DMS53 (cell line): Measurements from ENCODE around the gene YLPM1.

Experiments
- DNase-seq: peaks from one replicate; lab custom pipeline; 2025; lab: John Stamatoyannopoulos, UW

YLPM1 gene

GRCh38 chr14:74843653-74844052, 80.5 kb downstream of the YLPM1 start:
- no peak for DNase-seq

DNA sequence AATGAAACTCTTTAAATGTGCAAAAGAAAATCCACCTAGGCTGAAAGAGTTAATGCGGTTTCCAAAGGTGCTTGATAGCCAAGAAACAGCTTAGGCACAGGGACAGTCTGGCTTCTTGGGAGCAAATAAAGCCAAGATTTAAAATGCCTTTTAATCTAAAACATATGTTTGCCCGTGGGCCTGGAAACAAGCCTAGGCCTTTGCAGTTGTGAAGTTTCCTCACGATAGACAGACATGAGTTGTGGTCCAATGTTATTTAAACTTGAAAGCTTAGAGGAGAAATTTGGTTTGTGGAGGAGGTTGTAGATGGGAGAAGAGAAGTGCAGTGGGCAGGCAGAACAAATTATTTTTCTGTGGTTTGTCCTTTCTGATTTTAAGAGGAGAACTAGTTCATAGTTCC, 83.1 kb downstream of the YLPM1 start:
- no peak for DNase-seq

DNA sequence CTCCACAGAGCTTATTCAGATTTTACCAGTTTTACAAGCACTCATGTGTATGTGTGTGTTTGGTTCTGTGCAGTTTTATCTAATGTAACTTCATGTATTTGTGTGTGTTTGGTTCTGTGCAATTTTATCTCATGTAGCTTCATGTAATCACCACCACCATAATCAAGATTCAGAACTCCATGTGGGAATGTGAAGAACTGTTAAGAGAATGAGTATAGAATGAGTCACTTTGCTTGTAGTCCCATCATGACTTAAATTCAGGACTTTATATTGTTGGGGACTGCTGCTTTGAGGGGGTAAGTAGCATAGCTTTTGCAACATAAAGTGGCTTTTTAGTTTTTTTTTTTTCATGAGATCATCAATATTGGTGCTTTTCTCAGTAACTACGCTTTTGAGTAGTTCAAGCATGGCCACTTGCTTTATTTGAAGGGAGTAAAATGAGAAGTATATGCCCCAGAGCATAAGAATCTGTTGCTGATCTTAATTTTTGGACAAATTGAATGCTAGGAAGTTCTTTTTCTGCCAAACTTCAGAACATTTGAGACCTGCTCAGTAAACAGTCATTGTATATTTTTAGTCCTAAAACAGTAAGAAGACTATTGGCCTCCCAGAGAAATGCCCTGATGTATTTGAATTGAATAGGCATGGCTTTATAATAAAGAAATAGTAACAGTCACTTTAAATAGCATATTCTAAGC, 84.0 kb downstream of the YLPM1 start:
- no peak for DNase-seq

DNA sequence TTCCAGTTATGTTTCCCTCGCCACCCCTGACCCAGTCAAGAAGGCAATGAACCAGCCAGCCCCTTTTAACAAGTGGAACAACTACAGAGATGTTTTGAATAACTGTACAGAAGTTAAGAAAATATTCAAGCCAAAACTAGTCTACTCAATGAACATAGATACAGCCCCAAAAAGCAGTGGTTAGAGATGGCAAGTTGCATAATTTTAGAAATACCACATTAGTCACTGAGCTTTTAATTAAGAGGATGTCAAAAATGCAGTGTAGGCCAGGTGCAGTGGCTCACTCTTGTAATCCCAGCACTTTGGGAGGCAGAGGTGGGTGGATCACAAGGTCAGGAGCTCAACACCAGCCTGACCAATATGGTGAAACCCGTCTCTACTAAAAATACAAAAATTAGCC, 85.7 kb downstream of the YLPM1 start:
- DNase-seq = no peak

DNA sequence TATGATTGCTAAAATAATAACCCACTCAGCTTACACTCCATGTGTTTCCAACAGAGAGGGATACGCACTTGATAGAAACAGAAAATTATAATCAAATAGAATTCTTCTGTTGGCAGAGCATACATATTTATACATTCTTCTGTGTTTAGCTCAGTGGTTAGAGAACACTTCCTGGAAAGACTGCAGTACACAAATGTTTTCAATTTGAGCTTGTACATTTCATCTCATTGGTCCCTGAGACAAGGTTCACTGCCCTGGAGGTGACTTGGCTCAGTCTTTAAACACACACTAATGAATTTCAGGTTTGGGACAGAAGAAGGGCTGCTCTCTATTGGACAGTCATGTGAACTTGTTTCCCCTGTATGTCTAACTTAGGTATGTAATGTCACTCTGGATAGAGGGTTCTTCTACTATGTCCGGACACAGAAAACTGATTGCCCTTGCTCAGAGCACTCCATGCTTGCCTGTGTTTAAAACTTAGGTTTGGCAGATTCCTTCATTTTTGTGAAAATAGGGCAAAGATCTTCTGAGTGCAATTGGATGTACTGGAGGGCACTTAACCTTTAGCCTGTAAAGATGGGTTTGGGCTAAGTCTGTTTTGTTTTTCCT, 89.9 kb downstream of the YLPM1 start:
- DNase-seq = no peak

DNA sequence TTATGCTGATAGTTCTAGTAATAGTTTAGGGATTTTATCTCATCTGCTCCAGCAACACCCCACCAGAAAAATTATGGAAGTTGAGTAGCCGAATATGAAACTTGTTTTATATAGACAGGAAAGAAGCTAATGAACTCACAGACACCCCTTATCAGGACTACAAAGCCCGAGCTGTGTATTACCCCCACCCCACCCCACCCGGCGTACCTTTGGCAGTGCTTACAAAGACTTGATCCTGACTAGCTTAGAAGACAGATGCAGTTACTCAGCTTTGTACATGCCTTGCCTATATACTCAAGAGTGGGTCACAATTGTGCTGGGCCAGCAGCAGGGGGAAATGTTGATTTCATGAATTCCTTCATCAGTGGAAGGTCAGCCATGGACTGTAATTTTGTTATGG, 90.5 kb downstream of the YLPM1 start:
- DNase-seq = no peak

GRCh38 chr14:74855021-74855420, 91.9 kb downstream of the YLPM1 start:
- no peak for DNase-seq

DNA sequence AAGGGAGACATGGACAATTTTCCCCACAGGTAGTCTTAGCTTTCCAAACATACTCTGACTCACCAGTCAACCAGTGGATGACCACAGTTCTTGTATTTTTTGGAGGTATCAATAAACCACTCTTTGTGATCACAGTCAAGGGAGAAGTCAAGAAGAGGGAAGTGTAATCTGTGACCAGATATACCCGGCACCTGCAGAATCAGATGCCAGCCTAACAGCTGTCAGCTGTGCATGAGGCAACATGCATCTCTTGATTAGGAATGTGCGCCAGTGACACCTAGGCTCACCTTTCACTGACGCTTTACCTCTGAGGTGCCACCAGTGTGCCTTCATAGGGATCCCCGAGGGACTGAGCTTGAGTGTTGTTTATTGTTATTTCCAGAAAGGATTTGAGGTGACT, 92.8 kb downstream of the YLPM1 start:
- peak; percentile 8 for DNase-seq

DNA sequence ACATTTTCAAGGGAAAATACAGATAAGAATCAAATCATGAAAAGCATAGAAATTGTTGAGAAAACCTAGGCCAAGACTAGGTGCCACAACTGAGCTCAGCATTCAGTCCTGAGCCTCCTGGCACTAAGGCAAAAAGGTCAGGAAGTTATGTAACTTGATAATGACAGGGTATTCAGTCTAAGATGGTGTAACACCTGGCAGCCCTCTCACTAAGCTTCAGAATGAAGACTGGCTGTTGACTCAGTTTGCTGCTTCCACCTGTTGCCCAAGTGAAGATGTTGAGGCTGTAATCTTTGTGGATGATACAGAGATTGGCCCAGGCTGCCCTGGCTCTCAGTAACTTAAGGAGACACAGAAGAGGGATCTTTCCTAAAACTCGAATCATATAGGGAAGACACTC, 93.2 kb downstream of the YLPM1 start:
- DNase-seq = no peak

DNA sequence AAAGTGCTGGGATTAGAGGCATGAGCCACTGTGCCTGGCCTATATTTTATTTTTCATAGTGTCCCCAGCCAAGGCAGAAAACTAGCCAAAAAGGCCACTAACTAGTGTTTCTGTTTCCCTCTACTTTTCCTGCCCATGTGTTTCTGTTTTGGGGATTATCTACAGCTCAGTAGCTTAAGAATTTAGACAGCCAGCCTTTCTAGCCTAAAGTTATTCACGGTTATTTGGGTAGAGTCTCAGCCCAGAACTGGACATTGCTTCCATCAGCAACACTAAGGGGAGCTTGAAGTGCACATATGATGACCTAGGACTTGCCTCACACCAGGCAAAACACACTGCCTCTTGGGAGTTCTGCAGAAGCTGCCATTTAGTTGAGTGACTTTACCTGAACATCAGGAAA, 94.9 kb downstream of the YLPM1 start:
- no peak for DNase-seq

DNA sequence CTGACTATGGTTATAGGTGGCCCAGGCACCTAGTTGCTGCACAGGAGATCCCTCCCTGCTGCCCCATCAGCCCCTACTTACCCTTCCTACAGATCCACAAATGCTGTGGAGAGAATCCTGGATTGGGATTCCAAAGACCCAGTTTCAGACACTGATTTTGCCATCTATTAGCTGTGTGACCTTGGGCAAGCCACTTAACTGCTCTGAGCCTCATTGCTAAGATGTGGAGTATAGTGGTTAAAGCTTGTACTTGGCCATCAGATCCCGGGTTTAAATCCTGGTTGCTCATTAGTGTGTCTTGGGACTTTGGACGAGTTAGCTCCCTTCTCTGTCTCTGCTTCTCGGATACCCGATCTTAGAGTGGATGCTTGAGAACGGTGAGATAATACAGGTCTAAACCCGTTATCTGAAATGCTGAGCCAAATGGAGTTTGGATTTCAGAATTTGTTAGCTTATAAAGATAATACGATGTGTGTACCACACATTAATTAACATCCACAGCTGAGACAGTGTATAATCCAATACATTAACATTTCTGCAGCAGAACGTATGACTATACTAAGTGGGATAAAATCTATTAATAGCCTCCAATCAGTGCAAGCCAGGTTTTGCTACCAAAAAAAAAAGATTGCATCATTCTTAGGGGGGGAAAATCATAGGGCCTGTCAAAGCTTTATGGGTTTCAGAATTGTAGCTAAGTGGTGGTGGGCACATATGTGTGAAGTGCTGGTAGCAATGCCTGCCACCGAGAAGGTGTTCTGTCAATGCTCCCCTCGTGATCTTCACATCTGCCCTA, 96.8 kb downstream of the YLPM1 start:
- DNase-seq = no peak

GRCh38 chr14:74860899-74861733, 98.0 kb downstream of the YLPM1 start:
- peak; percentile 85 for DNase-seq

DNA sequence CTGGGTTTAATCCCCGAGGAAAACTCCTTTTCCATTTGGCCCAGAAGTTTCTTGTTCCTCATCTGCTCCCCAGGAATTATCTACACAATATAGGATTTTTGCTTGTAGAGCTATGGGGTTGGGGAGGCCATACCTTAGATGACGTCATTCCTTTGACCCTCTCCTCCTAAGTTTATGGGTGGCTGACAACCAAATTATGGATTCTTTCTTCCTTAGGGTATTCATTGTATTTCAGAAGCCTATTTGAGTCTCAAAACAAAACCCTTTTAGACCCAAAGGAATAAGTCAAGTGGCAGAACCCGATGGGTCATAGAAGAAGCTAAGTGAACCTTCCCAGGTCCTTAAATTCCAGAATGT, 98.6 kb downstream of the YLPM1 start:
- DNase-seq = no peak

DNA sequence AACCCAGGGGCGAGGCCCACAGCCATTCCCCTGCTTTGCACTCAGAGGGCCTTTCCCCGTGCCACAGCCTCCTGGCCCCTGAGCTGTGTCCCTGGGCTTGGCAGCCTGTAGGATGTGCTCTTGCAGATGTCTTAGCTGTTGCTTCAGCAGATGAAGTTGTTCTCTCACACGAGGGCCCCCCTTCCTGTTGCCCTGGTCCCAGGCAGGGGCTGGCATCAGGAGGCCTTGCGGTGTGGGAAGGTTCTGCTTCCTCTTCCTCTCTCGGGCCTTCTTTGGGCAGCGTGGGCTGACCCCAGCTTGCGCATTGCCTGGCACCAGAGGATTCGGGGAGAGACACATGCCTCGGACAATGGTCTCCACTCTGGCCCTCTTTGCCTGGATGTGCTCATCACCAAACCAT, 100.2 kb downstream of the YLPM1 start:
- DNase-seq = no peak

- DNase-seq = no peak
These were observed 101.1 kb downstream of the YLPM1 start for GRCh38 chr14:74864198-74864597.

DNA sequence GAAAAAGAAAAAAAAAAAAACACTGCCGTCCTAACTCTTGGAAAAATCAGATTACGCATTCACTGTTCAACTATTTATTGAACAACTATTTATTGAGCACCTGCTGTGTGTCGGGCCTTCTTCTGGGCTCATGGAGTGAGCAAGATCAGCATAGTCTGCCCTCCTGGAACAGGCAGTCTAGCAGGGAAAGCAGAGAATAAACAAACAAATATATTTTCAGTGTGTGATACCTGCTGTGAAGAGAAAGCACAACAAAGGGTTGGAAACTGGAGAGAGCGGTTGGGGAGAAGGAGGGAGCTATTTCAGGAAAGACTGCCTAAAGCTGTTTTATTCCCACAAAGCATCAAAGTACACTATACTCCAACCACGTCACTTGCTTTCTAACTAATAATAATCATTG, 102.0 kb downstream of the YLPM1 start:
- no peak for DNase-seq

DNA sequence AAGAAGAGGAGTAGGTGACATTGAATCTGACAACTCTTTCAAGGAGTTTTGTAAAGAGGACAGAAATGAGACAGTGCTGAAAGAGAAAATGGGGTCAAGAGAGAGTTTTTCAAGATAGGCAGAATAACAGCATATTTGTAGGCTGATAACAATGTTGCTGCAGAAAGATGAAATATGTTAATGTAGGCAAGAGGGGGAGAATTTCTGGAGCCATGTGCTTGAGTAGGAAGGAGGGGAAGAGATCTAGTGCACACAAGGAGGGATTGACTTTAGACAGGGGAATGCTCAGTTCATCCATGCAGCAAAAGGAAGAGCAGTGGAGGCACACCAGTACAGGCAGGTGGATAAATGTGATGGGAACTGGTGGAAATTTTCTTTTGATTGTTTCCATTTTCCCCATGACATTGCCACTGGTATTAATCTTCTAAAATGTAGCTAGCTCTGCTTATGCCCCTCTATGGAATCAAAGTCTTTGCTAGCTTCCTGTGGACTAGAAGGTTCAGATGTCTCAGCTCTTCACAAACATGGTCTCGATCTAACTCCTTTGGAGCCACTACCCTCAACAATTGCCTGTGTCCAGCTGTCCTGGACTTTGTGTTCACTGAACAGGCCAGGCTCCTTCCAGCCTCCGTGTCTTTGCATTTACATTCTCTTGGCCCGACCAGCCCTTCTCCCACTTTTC, 103.7 kb downstream of the YLPM1 start:
- no peak for DNase-seq

DNA sequence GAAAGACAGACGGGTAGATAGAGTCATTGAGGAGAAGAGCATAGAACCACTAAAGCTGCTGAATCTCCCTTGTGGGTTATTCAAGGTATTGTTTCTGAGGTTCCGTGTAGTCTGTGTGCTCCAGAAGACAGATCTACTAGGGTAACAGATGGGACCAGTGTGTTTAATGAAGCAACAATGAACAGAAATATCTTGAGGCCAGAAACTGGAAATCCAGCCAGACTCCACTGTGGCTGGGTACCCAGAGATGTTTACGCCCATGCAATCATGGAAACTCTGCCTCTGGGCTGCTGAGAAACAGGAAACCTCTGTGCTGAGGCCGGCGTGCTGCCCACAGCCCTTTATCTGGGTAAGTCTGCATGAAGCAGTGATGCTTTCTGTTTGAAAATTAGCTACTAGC, 104.6 kb downstream of the YLPM1 start:
- no peak for DNase-seq

DNA sequence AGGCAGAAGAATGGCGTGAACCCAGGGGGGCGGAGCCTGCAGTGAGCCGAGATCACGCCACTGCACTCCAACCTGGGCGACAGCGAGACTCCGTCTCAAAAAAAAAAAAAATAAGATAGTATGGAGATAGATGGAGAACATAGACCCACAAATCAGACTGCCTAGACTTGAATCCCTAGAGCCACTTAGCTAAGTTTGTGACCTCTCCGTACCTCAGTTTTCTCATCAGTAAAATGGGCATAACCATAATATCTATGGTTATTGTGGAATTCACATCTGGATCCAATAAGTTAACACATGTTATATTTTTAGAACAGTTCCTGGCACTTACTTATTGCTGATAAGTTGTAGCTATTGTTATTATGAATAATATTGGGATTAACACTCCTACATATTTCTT, 105.6 kb downstream of the YLPM1 start:
- no peak for DNase-seq

GRCh38 chr14:74871819-74872218, 108.7 kb downstream of the YLPM1 start:
- DNase-seq = no peak

GRCh38 chr14:74875204-74875603, 112.1 kb downstream of the YLPM1 start:
- no peak for DNase-seq
